ENCODE data around the gene KIF5A.
"Not testable (repeated sequence)": the region's sequence is repeated elsewhere in the genome, so short reads cannot be mapped to it uniquely, and the experiment has no call there.

KIF5A gene

DNA sequence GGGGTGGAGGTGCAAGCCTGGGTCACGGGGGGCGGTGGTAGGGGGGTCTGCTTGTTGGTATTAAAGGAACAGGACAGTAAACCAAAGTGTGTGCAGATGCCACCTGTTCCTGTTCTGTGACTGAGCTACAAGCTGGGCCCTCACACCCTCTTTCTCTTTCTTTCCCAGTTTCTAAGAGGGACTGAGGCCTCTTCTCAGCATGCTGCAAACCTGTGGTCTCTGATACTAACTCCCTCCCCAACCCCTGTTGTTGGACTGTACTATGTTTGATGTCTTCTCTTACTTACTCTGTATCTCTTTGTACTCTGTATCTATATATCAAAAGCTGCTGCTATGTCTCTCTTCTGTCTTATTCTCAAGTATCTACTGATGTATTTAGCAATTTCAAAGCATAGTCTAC lies 34.2 kb downstream of the KIF5A start:
- no peak for DNase-seq
- ATAC-seq, result no peak

DNA sequence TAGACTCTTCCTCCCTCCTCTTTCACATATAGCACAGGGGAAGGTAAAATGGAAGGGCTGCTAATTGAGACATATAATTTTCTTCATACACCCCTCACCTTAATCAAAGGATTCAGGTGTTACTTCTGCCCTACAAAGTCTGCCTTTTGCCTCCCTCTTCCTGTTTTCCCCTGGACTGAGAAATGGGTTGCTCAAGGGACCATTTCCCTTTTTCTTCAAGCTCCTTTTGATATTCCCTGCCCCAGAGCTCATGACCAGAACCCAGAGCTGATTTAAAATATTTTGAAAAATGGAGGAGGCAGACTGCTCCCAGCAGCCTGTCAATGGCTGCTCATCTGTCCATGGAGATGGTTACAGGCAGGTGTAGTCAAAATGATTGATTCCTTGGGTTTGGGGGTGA lies 34.8 kb downstream of the KIF5A start:
- no peak for ATAC-seq

DNA sequence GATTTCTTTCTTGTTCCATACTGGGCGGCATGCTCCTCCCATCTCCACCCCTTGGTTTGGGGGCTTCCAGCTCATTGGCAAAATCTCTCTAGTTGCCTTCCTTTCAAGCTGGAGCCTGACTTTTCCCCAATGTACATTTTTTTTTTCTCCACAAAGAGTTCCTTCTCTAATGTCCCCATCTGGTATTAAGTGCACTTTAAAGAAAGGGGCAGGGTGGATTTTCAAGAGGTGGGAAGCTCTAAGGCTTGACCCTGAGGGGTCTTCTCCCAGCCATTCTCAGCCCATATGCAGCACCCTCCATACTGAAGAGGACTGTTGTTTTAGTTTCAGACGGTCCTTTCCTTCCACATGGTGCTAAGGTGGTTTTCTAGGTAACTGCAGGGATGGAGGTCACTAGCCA lies 35.3 kb downstream of the KIF5A start:
- no peak for DNase-seq
- ATAC-seq, result no peak

More for the DNA sequence above, 34.8 kb downstream of the KIF5A start:
- DNase-seq, result no peak

DNA sequence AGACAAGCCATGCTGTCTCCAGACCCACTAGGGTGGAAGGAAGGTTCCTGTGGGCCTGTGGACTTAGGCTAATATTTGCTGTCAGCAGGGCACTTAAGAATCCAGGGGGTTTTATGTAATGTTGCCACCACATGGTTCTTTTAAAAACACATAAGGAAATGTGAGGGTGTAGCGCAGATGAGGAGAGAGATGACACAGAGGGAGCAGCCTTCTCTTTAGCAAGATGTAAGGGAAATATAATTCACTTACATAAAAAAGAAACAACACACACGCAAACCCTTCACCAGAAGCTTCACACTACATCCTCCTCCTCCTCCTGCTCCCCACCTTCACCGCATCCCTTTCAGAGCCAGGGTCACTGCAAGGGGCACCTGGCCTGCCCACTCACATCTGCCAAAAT lies 36.3 kb downstream of the KIF5A start:
- no peak for ATAC-seq
- no peak for DNase-seq

DNA sequence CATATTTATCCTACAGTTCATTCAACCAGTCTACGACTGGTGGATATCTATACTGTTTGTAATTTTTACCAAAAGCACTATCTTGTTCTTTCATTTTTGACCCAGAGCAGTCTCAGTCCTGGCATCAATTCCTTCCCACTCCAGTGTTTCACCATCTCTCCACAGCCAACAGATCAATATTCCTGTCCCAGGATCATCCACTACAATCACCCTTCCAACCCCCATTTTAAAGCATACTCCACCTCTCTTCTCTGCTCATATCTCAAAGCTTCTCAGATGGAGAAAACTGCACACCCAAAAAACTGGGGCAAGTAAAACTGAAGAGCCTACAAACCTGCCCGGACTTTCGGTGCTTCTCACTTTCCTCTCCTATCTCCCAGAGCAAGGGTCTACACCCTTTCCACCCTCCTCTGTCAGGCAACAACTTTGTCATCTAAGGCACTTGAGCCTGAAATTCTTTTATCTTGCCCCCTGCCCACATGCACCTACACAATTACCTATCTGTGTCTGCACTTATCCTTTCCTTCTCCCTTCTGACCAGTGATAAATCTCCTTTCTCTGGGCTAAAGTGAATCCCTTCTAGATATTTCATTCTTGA lies 37.1 kb downstream of the KIF5A start:
- ATAC-seq (no peak), DNase-seq (no peak)

DNA sequence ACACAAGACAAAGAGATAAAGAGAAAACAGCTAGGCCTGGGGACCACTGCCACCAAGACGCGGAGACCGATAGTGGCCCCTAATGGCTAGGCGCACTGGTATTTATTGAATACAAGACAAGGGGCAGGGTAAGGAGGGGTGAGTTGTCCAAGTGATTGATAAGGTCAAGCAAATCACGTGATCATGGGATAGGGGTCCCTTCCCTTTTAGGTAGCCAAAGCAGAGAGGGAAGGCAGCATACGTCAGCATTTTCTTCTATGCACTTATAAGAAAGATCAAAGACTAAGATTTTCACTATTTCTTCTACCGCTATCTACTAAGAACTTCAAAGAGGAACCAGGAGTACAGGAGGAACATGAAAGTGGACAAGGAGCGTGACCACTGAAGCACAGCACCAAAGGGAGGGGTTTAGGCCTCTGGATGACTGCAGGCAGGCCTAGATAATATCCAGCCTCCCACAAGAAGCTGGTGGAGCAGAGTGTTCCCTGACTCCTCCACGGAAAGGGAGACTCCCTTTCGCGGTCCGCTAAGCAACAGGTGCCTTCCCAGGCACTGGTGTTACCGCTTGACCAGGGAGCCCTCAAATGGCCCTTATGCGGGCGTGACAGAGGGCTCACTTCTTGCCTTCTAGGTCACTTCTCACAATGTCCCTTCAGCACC lies 39.2 kb downstream of the KIF5A start:
- DNase-seq, ATAC-seq: not testable (repeated sequence)

DNA sequence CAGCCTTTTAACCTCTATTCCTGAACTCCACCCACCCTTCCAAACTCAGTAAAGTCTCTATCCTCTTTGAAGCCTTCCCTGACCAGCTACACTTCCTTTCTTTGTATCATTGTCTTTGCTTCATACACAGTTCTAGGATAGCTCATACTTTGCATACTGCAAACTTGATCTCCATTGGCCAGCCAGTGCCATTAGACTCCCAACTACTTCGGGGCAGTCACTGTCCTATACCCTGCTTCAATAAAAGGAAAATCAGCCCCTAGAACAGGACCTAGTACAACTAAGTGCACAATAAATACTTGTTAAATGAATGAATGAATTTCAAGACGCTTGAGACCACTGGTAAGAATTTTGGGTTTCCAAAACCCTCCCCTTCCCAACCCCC lies 40.6 kb downstream of the KIF5A start:
- DNase-seq, result no peak
- no peak for ATAC-seq

DNA sequence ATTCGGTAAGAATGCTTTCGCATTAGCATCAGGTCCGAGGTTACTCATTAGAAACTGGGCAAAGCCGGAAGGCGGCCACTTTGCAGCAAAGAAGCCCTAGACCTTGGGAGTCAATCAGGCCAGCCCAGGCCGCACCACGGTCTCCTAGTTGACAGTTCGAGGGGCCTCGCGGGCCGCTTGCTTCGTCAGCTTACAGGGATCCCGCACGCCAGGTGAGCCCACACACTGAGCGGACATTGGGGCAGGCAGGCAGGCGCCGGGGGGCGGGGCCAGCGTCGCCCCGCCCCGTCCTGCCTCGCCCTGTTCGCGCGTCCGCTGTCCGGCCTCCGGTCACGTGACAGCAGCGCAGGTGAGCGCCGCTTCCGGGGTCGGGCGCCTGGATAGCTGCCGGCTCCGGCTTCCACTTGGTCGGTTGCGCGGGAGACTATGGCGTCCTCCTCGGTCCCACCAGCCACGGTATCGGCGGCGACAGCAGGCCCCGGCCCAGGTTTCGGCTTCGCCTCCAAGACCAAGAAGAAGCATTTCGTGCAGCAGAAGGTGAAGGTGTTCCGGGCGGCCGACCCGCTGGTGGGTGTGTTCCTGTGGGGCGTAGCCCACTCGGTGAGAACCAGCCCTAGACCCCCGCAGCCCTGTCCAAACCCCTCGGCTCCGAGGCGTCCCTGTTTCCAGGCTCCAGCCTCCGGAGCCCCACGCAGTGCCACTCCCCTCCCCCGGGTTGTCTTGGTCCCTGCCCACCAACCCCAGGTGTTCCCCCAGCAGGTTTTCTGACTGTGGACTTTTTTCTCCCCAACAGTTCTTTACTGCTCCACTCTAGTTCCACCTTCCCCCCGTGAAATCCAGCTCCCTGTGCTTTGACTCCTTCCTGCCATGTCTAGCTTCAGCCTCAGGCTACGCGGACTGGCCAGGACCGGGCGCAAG lies 41.3 kb downstream of the KIF5A start, which contains the start of gene PIP4K2C:
Gene PIP4K2C, plus strand, starts transcription at position 329 of the 918 bp plus-strand sequence. Its CDS starts 98 bp downstream, at position 427.
- peak; percentile 84 for DNase-seq
- peak; percentile 99 for ATAC-seq

DNA sequence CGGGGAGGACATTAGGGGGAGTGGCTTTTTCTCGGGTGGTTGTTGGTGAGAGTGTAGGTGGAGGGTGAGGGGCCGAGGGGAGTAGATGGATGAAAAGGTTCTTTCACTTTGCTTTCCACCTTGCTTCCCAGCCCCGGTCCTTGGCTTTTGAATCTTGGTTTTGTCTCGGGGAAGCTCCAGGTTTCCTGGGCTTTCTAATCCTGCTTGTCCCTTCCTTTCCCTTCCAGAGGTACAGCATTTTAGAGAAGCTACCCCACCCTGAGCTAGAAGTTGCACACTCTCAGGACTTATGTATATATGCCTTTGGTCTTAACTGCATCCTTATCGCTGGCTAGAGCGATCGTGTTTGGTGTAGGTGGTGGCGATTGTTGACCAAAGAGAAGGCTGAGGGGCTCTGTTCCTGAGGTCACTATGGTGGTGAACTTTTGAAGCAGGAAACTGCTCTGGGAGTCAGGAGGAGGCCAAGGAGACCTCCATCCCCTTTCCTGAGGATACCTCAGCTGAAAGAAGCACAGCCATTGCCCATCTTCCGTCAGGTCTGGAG lies 42.0 kb downstream of the KIF5A start:
- DNase-seq (no peak), ATAC-seq (no peak)

DNA sequence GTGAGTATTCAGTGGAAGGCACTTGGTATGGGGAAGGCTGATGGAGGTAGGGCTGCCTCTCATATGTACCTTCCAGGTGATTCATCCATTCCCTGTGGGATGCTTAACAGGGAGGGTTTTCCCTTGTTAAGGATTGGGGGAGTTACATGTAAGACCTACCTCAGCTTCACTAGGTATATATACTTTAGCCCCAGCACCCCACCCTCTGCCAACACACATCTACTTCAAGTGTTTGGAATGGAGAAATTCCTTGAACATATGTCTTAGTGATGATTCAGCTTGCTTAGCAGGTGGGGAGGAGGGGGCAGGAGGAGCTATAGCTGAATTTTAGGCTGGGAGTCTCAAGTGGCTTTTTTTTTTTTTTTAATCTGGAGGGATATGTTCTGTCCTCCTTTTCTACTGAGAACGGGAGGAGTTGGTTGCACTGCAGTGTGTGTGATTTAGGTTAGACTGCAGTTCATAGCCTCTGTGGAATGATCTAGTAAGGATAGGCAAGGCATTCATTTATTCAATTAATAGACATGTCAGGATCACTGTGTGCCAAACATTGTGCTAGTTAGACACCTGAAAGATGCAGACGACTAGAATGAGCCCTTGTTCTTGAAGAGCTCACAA lies 42.8 kb downstream of the KIF5A start:
- no peak for ATAC-seq
- no peak for DNase-seq

DNA sequence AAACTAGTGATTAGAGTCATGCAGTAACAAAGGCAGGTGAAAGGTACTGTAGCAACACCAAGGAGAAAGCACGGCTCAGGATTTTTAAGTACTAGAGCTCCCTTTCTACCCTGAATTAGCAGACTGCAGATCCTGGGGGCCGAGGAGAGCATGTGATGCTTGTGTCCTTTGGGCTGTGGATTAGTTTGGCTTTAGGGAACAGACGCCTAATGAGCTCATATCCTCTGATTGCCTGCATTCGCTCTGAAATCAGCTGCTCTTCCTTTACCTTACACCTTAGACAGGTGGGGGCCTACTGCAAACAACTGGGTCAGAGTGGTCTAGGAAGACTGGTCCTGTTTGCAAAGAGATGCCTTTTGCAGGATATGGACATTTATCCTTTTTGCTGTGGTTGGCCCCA lies 43.3 kb downstream of the KIF5A start:
- no peak for ATAC-seq
- DNase-seq, result no peak

DNA sequence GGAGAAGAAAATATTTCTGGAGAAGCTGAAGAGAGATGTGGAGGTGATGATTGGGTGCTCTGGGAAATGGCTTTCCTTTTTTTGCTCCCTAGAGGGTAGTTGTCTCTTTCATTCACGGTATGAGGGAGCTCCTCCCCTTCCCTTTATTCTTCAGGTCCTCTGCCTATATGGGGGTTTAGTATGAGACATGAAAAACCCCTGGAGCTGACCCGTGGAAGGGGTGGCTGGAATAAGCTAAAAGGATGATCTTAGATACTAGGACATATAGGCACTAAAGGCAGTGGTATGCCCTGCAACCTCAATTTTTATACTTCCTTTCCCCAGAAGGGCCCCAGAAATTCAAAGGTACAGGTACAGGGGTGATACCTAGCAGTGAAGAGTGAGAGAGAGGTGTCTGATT lies 50.6 kb downstream of the KIF5A start:
- DNase-seq (no peak), ATAC-seq (no peak)

DNA sequence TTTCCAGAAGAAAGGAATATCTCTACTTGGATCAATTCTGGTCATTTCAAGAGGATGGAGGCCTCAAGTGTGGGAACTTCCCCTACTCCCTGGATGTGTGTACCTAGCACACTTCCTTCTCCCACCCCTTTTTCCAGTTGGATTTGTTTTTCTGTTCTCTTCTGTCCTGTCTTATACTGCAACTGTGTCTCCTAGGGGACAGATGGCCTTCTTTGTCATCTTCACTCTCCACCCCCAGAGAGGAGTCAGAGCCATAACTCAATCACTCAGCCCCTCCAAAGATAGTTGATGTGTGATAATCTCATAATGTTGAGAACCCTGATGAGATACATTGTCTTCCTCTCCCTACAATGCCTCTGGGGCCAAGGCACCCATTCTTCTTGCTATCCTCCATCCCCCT lies 52.7 kb downstream of the KIF5A start:
- DNase-seq (no peak), ATAC-seq (no peak)

DNA sequence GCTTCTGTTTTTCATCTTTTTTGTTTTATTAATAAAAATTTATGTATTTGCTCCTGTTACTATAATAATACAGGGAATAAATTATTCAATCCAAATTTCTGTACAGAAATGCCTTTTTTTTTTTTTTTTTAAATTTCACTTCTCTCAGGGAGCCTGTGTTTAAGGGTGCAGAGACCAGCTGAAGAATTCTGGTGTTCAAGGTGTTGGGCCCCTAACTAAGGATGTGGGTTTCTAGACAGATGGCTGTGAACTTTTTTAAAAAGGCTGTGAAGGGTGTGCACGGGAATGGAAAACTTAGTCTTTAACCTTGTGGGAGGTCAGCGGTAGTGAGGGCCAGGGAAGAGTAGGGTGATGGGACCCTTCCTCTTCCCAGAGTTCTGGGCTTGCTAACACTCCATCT lies 53.5 kb downstream of the KIF5A start:
- DNase-seq, result no peak
- ATAC-seq, result no peak

DNA sequence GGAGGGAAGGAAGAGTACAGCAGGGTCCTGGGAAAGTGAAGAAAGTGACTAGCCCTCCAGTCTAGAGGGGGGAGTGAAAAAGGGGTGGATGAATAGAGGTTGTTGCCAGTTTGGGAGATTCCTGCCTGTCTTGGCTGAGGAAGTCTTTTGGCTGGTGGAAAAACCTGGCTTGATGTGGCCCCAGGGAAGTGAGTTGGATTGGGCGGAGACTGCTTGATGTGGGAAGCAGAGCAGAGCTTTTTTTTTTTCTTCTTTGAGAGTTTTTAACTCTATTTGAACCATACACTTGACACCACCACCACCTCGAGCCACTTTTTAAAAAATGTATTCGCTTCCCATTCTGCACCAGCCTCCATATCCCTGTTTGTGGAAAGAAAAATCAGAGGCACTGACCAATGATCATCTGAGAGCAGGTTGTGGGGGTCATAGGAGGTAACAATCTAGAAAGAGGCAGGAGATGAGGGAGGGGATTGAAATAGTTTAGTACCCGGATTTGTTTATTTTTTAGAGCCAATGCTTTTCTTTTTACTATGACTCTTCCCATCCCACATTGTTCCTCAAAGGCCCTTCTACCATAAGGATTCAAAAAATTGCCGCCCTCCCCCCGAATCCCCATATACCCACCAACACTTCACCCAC lies 54.1 kb downstream of the KIF5A start:
- ATAC-seq (no peak), DNase-seq (no peak)

DNA sequence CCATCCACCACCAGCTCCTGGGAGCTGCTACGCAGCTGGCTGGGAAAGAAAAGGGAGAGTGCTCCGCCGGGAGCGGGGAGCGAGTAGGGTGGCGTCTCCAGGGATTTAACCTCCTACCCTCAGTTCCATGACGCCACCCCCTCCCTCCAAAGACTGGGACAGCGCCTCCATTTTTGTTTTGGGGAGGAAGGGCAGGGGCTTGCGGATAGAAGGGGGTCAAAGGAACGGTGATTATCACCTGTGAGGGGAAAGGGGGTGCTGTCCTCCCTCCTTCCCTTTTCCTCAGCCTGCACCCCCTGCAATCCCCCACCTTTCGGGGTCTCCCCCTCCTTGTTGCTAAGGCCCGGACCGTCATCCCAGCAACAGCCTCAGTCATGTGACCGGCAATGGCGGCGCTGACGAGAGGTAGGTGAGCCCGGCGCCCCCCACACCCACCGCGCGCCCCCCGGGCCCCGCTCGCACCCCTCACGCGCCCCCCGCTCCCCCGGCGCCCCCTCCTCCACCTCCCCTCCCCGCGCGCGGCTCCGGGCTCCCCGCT lies 54.7 kb downstream of the KIF5A start, which contains the start of gene DTX3:
Gene DTX3, plus strand, starts transcription at position 371 of the 538 bp plus-strand sequence. CDS start 1,694 bp downstream, outside the sequence.
- no peak for ATAC-seq
- DNase-seq, result peak; percentile 58

DNA sequence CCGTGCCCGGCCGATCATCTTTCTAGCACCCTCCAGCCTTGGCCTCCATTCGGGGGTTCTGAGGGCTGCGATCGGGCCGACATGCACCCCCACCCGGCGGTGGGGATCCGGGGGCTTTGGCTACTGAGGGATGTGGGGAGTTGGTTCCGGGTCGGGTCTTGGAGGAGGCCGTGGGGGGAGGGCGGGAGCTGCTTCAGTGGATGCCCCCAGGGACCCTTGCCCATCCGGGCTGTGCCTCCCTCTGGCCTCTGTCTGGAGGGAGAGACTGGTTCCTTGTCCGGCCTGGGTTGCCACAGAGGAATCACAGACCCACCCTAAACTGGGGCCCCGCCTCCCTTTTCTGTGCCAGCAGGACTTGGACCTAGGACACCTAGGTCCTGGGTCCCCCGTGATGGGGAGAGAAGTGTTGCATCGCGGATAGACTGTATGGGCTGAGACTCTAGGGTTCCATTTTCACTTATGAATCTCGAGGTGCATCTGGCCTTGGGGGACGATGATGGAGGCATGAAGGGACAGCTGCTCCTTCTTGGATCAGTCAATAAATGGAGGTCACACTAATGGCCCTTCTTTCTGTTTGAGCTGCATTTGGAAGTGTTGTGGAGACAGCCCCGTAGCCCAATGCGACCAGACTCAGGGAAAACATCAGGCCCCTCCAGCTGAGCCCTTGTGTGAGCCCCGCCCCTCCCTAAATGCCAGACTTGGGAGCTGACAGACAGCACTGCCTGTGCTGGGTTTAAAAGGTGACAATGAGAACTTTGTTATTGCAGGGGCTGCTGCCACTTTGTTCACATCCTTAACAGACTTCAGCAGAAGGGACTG lies 55.4 kb downstream of the KIF5A start:
- no peak for ATAC-seq
- DNase-seq, result peak; percentile 22

DNA sequence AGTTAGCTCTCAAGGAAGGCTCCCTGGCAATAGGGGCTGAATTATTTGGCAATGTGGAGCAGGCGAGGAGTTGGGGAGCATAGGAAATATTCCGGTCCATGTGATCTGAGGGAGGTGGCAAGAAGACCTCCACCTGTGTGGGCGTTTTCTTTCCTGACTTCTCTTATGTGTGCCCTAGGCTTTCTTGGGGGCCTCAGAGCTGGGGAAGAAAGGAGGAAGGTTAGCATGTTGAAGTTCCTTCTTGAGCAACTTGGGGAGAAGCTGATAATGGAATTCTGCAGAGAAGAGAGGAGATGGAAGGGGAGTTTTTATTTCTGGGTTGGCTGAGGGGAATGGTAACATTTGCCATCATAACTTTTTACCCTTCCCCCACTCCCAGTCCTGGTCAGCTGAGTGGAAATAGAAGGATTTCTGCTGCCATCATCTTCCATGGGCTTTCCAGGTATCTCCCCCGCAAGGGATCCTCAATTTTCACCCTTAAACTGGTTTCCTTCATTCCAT lies 56.0 kb downstream of the KIF5A start:
- ATAC-seq, result no peak
- no peak for DNase-seq

DNA sequence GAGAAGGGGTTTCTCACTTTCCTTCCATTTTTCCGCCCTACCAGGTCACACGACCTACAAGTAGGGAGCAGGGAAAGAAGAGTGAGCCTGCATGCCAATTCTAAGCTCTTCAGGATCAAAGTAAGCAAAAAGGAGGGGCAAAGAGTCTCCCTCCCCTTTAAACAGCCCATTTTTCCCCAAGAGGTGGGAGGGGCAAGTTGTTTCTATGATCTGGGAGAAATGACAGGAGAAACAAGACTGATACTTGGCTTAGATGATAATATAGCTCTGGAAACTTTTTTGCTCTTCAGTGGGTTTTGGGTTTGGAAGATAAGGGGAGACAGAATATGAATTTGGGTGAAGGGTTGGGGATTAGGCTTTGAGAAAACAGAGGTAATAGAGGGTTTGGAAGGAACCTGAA lies 56.6 kb downstream of the KIF5A start:
- DNase-seq (no peak), ATAC-seq (no peak)

DNA sequence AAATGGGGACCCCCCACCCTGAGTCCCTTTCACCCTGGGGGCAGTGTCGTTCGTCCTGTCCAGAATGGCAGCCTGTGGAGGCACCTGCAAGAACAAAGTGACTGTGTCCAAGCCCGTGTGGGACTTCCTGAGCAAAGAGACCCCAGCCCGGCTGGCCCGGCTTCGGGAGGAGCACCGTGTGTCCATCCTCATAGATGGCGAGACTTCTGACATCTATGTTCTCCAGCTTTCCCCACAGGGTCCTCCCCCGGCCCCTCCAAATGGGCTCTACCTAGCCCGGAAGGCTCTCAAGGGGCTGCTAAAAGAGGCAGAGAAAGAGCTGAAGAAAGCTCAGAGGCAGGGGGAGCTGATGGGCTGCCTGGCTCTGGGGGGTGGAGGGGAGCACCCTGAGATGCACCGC lies 57.0 kb downstream of the KIF5A start:
- DNase-seq (no peak), ATAC-seq (no peak)

All from stimulated activated naive CD8-positive, alpha-beta T cell treated with anti-CD3 and anti-CD28 coated beads, Interleukin-15, Interleukin-2, amounts not matched to agents 100 U/mL and 50 U/mL, for 24 hours (primary cell).